GM23338 (cell line): ENCODE results near the gene INSRR.

Experiments
- REST ChIP-seq: IDR thresholded peaks from one replicate; pipeline ENCODE4 v1.6.1; 2018; ENCODE audit warnings: antibody characterized with exemption; ENCODE audit not compliant: unreplicated experiment
- TF ChIP-seq, protein P1 (sequence below), 2 experiments: fragments of 200-600 bp in 1 of 2; sonication (generic) in 1 of 2; conservative IDR thresholded peaks; 2 replicates each; pipeline versions ENCODE4 v1.5.1 to v1.6.1; 2016 to 2017; ENCODE audit warnings: antibody characterized with exemption in 2 of 2, low read depth in 2 of 2, mild to moderate bottlenecking in 2 of 2, moderate library complexity in 1 of 2

GRCh38 chr1:156882543-156882942 is 23.6 kb upstream of the INSRR start:
- TF ChIP-seq, protein P1, sequence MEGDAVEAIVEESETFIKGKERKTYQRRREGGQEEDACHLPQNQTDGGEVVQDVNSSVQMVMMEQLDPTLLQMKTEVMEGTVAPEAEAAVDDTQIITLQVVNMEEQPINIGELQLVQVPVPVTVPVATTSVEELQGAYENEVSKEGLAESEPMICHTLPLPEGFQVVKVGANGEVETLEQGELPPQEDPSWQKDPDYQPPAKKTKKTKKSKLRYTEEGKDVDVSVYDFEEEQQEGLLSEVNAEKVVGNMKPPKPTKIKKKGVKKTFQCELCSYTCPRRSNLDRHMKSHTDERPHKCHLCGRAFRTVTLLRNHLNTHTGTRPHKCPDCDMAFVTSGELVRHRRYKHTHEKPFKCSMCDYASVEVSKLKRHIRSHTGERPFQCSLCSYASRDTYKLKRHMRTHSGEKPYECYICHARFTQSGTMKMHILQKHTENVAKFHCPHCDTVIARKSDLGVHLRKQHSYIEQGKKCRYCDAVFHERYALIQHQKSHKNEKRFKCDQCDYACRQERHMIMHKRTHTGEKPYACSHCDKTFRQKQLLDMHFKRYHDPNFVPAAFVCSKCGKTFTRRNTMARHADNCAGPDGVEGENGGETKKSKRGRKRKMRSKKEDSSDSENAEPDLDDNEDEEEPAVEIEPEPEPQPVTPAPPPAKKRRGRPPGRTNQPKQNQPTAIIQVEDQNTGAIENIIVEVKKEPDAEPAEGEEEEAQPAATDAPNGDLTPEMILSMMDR (conservative IDR thresholded peaks at IDR 0.05; ENCODE audit: low read depth in 2 of 2) = no peak
- TF ChIP-seq REST = no peak
